HEK293T (cell line): ENCODE results near the gene SOX15.

Source experiments
- CTCF ChIA-PET: fragments of 350-600 bp; formaldehyde crosslinking; extraction: SDS; loops from one replicate; lab custom pipeline; 2021; ENCODE audit warnings: antibody characterized with exemption, inconsistent platforms; lab: Yijun Ruan, JAX
- POLR2A ChIA-PET: fragments of 350-600 bp; formaldehyde crosslinking; extraction: SDS; loops from one replicate; lab custom pipeline; 2020; ENCODE audit warnings: antibody characterized with exemption, inconsistent platforms; lab: Yijun Ruan, JAX
- DNase-seq: peaks from one replicate; pipeline ENCODE4 v3.0.0; 2012; ENCODE audit warnings: mixed read lengths; ENCODE audit errors: extremely low spot score
- ARNT ChIP-seq: fragments of 450-650 bp; IDR thresholded peaks from 2 replicates; pipeline ENCODE4 v1.6.1; 2017; ENCODE audit warnings: mild to moderate bottlenecking
- BHLHE40 ChIP-seq: fragments of 450-650 bp; IDR thresholded peaks from 2 replicates; pipeline ENCODE4 v1.6.1; 2016; ENCODE audit warnings: mild to moderate bottlenecking, moderate library complexity, borderline replicate concordance
- CTBP1 ChIP-seq: fragments of 450-650 bp; IDR thresholded peaks from 2 replicates; pipeline ENCODE4 v1.6.1; 2016; ENCODE audit warnings: borderline replicate concordance
- ELF4 ChIP-seq: fragments of 450-650 bp; IDR thresholded peaks from 2 replicates; pipeline ENCODE4 v1.6.1; 2017; ENCODE audit warnings: antibody characterized with exemption
- FOXA1 ChIP-seq: fragments of 450-650 bp; IDR thresholded peaks from 2 replicates; pipeline ENCODE4 v1.6.1; 2016; ENCODE audit warnings: mild to moderate bottlenecking
- FOXK2 ChIP-seq: fragments of 450-650 bp; IDR thresholded peaks from 2 replicates; pipeline ENCODE4 v1.6.1; 2016; ENCODE audit warnings: mild to moderate bottlenecking
- FOXM1 ChIP-seq: fragments of 450-650 bp; IDR thresholded peaks from 2 replicates; pipeline ENCODE4 v1.6.1; 2017; ENCODE audit warnings: mild to moderate bottlenecking, borderline replicate concordance
- HDGF ChIP-seq: fragments of 450-650 bp; IDR thresholded peaks from 2 replicates; pipeline ENCODE4 v1.6.1; 2017; ENCODE audit warnings: antibody characterized with exemption, borderline replicate concordance
- L3MBTL2 ChIP-seq: fragments of 450-650 bp; conservative IDR thresholded peaks from 2 replicates; pipeline ENCODE4 v1.6.1; 2016; ENCODE audit warnings: mild to moderate bottlenecking
- LEF1 ChIP-seq: fragments of 450-650 bp; IDR thresholded peaks from 2 replicates; pipeline ENCODE4 v1.6.1; 2017; ENCODE audit warnings: mild to moderate bottlenecking, borderline replicate concordance
- NFRKB ChIP-seq: fragments of 450-650 bp; IDR thresholded peaks from 2 replicates; pipeline ENCODE4 v1.6.1; 2016; ENCODE audit warnings: mild to moderate bottlenecking, moderate library complexity
- SP1 ChIP-seq: fragments of 450-650 bp; IDR thresholded peaks from 2 replicates; pipeline ENCODE4 v1.6.1; 2017
- SUZ12 ChIP-seq: fragments of 450-650 bp; IDR thresholded peaks from 2 replicates; pipeline ENCODE4 v1.6.1; 2016; ENCODE audit warnings: mild to moderate bottlenecking
- TARDBP ChIP-seq: fragments of 450-650 bp; IDR thresholded peaks from 2 replicates; pipeline ENCODE4 v1.6.1; 2016
- ZNF384 ChIP-seq: fragments of 450-650 bp; IDR thresholded peaks from 2 replicates; pipeline ENCODE4 v1.6.1; 2016
- TF ChIP-seq, protein P1 (sequence below): fragments of 450-650 bp; IDR thresholded peaks from 2 replicates; pipeline ENCODE4 v1.6.1; 2016

SOX15 gene

DNA sequence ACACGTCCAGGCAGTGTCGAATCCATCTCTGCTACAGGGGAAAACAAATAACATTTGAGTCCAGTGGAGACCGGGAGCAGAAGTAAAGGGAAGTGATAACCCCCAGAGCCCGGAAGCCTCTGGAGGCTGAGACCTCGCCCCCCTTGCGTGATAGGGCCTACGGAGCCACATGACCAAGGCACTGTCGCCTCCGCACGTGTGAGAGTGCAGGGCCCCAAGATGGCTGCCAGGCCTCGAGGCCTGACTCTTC lies 17.6 kb downstream of the SOX15 start:
- ChIA-PET POLR2A (interaction anchor here (2.0 to 6.3 kb wide), 2 partner anchors 8 to 12 kb away, joined by 11 to 40 read pairs; partner anchors contain the start of gene MPDU1), CTCF (interaction anchor here (1.1 kb wide), 1 partner anchor 11 kb away, joined by 3 read pairs; no protein-coding TSS in a partner anchor)
- no peak for DNase-seq
- TF ChIP-seq L3MBTL2 (peak; percentile 98), LEF1 (no peak), FOXA1 (no peak)

DNA sequence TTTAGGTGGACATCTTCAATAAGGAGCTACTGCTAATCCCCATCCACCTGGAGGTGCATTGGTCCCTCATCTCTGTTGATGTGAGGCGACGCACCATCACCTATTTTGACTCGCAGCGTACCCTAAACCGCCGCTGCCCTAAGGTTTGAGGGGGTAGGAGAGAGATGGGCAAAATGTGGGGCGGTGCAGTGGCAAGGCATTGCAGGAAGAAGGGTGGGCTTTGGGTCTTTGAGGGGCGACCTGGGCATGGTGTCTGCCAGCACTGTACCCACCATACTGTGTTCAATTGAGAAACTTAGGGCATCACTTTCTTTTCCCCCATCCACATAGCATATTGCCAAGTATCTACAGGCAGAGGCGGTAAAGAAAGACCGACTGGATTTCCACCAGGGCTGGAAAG lies 19.5 kb downstream of the SOX15 start:
- POLR2A ChIA-PET, result interaction anchor here (2.0 to 6.3 kb wide), 4 partner anchors 10 to 44 kb away, joined by 7 to 40 read pairs (median 12); partner anchors contain the start of genes FXR2 and MPDU1
- DNase-seq, result no peak
- CTCF ChIA-PET, result interaction anchor here (1.8 kb wide), 1 partner anchor 10 kb away, joined by 9 read pairs; the partner anchor contains the start of gene SENP3
- TF ChIP-seq SP1, result no peak
- no peak for TF ChIP-seq ZNF384
- TF ChIP-seq HDGF, result no peak
- TF ChIP-seq FOXM1, result no peak
- no peak for TF ChIP-seq FOXK2
- TF ChIP-seq FOXA1, result no peak
- TF ChIP-seq BHLHE40, result no peak
- TF ChIP-seq CTBP1, result no peak
- TF ChIP-seq TARDBP, result no peak
- TF ChIP-seq, protein P1, sequence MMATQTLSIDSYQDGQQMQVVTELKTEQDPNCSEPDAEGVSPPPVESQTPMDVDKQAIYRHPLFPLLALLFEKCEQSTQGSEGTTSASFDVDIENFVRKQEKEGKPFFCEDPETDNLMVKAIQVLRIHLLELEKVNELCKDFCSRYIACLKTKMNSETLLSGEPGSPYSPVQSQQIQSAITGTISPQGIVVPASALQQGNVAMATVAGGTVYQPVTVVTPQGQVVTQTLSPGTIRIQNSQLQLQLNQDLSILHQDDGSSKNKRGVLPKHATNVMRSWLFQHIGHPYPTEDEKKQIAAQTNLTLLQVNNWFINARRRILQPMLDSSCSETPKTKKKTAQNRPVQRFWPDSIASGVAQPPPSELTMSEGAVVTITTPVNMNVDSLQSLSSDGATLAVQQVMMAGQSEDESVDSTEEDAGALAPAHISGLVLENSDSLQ, result no peak
- no peak for TF ChIP-seq LEF1
- TF ChIP-seq SUZ12, result no peak
- TF ChIP-seq ARNT, result no peak
- no peak for TF ChIP-seq L3MBTL2
- TF ChIP-seq NFRKB, result no peak
- no peak for TF ChIP-seq ELF4

DNA sequence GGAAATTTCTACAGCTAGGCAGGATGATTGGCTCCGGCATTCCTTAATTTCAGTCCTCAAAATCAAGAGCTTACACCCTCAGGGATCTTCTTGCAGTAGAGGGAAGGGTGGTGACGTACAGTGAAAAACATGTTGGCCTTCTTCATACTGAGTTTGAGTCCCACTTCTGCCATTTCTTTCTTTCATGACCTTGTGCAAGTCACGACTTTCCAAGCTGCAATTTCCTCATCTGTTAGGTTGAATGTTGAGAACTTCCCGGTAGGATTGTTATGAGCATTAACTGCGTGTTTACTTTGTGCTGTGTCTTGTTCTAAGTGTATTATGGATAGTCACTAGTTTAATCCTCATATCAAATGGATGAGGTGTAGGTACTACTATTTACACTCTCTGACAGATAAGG lies 20.3 kb downstream of the SOX15 start:
- POLR2A ChIA-PET, result interaction anchor here (1.4 to 2.6 kb wide), 2 partner anchors 9 to 45 kb away, joined by 5 to 7 read pairs; partner anchors contain the start of gene FXR2
- TF ChIP-seq SUZ12 (no peak), SP1 (no peak), FOXK2 (no peak), ARNT (no peak), TARDBP (no peak), NFRKB (no peak), FOXA1 (no peak), ELF4 (no peak), FOXM1 (no peak), HDGF (no peak), CTBP1 (no peak), ZNF384 (no peak), BHLHE40 (no peak), L3MBTL2 (no peak), LEF1 (no peak)
- TF ChIP-seq, protein P1, result no peak
- CTCF ChIA-PET, result interaction anchor here (0.6 to 1.8 kb wide), 2 partner anchors 9 to 214 kb away, joined by 3 to 9 read pairs; partner anchors contain the start of gene SENP3

DNA sequence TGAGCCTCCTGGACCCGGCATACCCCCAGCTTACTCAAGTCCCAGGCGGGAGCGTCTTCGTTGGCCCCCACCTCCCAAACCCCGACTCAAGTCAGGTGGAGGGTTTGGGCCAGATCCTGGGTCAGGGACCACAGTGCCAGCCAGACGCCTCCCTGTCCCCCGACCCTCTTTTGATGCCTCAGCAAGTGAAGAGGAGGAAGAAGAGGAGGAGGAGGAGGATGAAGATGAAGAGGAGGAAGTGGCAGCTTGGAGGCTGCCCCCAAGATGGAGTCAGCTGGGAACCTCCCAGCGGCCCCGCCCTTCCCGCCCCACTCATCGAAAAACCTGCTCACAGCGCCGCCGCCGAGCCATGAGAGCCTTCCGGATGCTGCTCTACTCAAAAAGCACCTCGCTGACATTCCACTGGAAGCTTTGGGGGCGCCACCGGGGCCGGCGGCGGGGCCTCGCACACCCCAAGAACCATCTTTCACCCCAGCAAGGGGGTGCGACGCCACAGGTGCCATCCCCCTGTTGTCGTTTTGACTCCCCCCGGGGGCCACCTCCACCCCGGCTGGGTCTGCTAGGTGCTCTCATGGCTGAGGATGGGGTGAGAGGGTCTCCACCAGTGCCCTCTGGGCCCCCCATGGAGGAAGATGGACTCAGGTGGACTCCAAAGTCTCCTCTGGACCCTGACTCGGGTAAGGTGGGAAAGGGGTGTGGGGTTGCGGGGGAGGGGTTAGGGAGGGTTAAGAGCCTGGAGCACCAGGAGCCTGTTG lies 26.6 kb downstream of the SOX15 start:
- ChIA-PET CTCF (no interaction called here), POLR2A (no interaction called here)
- no peak for TF ChIP-seq FOXK2
- TF ChIP-seq FOXA1, result no peak
- TF ChIP-seq NFRKB, result no peak
- TF ChIP-seq, protein P1, result no peak
- TF ChIP-seq BHLHE40, result no peak
- TF ChIP-seq LEF1, result no peak
- no peak for TF ChIP-seq ELF4
- no peak for TF ChIP-seq ZNF384
- TF ChIP-seq L3MBTL2, result no peak
- TF ChIP-seq SUZ12, result no peak
- TF ChIP-seq TARDBP, result no peak
- TF ChIP-seq CTBP1, result no peak
- no peak for TF ChIP-seq FOXM1
- no peak for TF ChIP-seq HDGF
- no peak for TF ChIP-seq SP1
- no peak for TF ChIP-seq ARNT
- DNase-seq, result no peak

More for the DNA sequence above, 20.3 kb downstream of the SOX15 start:
- DNase-seq, result no peak

DNA sequence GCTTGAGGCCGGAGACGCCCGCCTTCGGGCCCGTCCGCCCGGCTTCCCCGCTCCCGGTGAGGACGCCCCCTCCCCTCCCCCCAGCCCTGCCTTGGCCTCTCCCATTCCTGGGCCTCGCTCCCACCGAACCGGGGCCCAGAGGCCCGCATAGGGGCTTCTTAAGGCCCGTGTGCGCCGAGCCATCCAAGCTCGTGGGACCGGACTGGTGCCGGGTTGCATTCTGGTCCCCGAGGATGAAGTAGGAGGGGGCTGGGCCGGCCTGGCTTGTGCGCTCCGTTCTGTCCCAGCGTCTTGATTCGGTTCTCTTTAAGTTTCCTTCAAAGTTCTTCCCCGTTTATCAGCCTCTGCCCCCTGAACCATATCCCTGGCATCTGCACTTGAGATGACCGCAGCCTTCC lies 27.7 kb downstream of the SOX15 start:
- no peak for DNase-seq
- CTCF ChIA-PET, result interaction anchor here (2.5 kb wide), 1 partner anchor 40 kb away, joined by 8 read pairs; no protein-coding TSS in a partner anchor
- TF ChIP-seq ZNF384 (no peak), CTBP1 (no peak), NFRKB (no peak), FOXM1 (no peak), BHLHE40 (no peak), ARNT (no peak), HDGF (no peak), SP1 (no peak)
- POLR2A ChIA-PET, result interaction anchor here (0.8 to 2.8 kb wide), 5 partner anchors 12 to 54 kb away, joined by 3 to 22 read pairs (median 4); partner anchors contain the start of genes CD68 and MPDU1
